NK-92 (cell line): Measurements from ENCODE around the gene CLCN6.

ENCODE experiments used
- DNase-seq: peaks from one replicate; lab custom pipeline; 2025; ENCODE audit not compliant: unreplicated experiment; lab: John Stamatoyannopoulos, UW

The CLCN6 gene

GRCh38 chr1:11823366-11824137 lies 17.6 kb downstream of the CLCN6 start:
- no peak for DNase-seq

GRCh38 chr1:11825131-11825530 lies 19.1 kb downstream of the CLCN6 start:
- no peak for DNase-seq

- no peak for DNase-seq
Observed at GRCh38 chr1:11826946-11827345, 21.0 kb downstream of the CLCN6 start.

DNA sequence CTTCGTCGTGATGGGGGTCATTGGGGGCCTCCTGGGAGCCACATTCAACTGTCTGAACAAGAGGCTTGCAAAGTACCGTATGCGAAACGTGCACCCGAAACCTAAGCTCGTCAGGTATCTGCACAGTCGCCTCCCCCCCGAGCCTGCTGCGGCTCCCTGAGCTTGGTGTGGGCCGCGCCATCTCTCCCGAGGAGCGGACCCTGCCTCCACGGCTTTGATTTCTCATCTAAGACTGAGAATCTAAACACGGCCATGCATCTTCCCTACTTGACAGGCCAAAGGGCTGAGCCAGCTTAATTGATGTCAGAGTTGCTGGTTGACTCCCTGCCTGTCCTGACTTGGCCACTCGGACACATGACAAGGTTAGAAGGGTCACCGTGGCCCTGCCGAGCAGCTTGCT lies 22.5 kb downstream of the CLCN6 start:
- DNase-seq: no peak

DNA sequence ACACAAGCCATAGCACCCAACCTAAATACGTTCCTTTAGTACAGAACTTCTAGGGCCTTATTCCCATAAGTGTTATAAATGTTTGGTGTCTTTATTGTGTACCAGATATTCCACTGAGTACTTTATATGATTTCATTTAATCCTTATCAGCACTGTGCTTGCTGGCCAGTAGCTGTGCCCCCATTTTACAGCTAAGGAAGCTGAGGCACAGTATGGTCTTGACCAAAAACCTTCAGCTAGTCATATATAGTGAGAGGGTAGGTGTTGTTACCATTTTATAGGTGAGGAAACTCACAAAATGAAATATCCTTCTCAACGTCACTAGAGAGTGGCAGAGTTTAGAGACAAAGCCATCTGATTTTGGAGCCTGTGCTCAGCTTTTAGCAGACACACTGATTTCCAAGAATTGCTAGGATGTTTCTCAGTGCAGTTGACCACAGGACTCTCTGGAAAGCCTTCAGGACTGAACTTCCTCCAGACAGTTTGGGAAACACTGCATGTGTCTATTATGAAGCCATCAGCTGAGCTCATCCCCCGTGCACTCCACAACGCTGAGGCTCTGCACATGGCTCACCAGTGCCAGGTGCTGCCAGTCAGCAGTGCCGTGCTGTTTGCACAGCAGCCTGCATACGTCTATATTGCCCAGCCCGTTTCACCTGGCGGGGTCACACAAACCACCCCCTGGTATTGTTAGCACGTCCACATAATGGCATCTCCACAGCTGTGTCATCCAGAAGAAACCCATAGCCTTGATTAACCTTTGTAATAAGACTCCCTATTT lies 26.1 kb downstream of the CLCN6 start:
- no peak for DNase-seq

DNA sequence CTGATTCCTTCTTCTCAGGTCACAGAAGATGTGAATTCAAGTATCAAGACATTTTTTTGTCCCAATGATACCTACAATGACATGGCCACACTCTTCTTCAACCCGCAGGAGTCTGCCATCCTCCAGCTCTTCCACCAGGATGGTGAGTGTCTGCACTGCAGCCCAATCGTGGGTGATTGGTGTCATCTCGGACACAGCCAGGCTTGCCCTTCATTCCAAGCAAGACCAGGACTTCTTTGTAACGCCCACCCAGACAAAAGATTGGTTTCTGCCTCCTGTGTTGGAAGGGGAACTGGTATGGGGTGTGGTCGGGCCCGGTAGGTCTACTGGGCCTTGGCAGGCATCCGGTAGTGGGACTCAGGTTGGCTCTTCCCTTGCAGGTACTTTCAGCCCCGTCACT lies 27.5 kb downstream of the CLCN6 start:
- DNase-seq: no peak

- DNase-seq: no peak
Observed at GRCh38 chr1:11833900-11834299, 27.9 kb downstream of the CLCN6 start.

DNA sequence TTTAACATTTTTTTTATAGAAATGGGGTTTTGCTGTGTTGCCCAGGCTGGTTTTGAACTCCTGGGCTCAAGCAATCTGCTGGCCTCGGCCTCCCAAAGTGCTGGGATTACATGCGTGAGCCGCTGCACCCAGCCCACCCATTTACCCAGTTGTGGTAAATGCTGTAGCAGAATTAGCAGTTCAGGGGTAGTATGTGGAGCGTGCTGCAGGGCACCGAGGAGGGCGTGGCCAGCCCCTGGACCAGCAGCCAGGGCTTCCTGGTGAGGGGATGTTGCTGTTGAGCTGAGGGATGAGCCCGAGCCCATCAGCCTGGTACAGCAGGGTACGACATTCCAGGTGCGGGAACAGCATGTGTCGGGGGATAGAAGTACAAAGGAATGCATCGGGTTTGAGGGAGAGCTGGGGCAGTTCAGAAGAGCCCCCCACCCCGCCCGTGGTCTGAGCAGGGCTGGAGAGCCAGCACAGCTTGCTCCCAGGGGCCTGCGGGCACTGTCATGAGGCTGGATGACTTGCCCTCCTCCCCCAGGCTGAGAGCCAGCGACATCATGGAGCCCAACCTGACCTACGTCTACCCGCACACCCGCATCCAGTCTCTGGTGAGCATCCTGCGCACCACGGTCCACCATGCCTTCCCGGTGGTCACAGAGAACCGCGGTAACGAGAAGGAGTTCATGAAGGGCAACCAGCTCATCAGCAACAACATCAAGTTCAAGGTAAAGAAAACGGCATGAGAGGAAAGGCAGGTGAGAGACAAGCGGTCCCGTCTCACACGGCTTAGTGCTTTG lies 29.6 kb downstream of the CLCN6 start:
- no peak for DNase-seq

DNA sequence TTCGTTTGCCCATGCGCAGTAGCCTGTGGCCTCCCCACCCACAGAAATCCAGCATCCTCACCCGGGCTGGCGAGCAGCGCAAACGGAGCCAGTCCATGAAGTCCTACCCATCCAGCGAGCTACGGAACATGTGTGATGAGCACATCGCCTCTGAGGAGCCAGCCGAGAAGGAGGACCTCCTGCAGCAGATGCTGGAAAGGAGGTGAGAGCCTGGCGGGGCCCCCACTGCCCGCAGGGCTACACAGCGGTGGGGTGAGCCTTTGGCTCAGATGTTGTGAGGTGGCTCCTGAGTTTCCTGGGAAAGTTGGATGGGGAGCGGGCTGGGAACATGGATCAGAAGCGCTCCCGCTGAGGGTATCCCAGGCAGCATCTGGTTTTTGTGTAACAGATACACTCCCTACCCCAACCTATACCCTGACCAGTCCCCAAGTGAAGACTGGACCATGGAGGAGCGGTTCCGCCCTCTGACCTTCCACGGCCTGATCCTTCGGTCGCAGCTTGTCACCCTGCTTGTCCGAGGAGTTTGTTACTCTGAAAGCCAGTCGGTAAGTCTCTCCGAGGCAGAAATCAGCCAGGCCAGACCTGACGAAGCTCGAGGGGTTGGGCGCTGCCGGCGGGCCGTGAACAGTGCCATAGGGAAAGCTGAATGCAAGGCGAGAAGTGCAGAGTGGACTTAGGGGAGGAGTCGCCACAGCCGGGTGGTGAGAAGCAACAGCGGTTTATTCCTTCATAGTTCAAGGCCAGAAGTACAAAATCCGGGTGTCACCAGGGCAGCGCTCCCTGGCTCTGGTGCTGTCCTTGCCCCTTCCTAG lies 31.2 kb downstream of the CLCN6 start:
- no peak for DNase-seq

DNA sequence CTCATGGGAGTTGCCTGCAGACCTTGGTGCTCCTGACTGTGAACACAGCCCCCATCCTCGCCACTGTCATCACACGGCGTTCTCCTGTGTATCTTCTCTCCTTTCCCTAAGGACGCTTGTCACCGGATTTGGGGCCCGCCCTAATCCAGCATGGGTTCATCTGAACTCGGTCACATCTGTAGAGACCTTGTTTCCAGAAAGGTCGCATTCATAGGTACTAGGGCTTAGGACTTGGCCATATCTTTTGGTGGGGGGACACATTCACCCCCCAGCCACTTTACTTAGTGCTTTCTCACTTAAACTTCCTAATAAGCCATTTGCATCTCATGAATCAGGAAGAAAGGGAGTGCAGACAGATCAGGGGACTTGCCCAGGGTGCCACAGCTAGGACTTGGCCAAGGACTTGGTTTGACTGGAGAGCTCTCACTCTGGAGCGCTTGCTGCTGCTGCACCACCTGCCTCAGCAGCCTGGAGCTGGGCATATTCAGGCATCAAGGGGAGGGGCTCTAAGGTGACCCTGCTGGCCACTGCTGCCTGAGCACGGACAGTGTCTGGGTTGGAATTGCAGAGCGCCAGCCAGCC lies 31.9 kb downstream of the CLCN6 start:
- no peak for DNase-seq

GRCh38 chr1:11838349-11839272 lies 32.6 kb downstream of the CLCN6 start:
- no peak for DNase-seq

- no peak for DNase-seq
Observed at GRCh38 chr1:11839727-11840705, 34.0 kb downstream of the CLCN6 start.

- no peak for DNase-seq
Observed at GRCh38 chr1:11841245-11842153, 35.5 kb downstream of the CLCN6 start.

- DNase-seq: no peak
Observed at GRCh38 chr1:11842154-11843041, 36.4 kb downstream of the CLCN6 start.

DNA sequence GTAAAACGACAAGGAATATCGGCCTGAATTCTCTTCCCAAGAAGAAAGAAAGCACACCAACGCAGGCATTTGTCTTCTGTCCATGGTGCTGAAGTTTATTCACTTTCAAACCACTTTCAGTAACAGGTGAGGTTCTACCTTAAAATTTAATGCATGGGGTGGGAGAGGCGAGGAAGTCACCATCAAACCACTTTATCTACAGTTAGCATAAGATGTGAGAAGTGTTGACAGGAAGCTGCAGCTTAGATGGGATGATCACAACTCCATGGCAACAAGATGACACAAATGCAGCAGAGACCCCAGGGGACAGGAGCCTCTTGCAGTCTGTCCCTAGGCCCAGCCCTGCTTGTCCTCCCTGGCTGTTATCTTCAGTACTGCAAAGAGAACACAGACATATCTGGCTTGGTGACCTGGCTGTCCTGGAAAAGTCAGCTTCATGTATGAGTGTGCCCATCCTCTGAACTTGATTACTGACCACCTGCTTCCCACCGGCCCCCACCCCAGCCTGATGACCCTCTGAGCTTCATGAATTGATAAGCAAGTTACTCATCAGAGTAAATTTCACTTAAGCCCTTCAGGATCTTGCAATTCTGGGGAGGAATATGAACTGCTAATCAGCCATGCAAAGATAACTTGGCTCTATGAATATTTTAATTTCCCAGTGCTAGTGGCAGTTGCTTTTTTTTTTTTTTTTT lies 39.8 kb downstream of the CLCN6 start:
- DNase-seq: no peak
